WTC11 (cell line): ENCODE results near the gene ZSWIM6. TPM values are rescaled to one million over a fixed set of nuclear protein-coding genes. Genes with fewer than 3 reads are reported as not detected.

Experiments used
- ATAC-seq: fragments of 200-7000 bp; cut with Tn5 transposase; 2 replicates; pipeline ENCODE4 v1.10.0; 2021; ENCODE audit warnings: mild to moderate bottlenecking, moderate library complexity
- CTCF ChIA-PET: fragments of 300-600 bp; sonication (Branson Sonifier 250); formaldehyde crosslinking; loops from one replicate; lab custom pipeline; 2021; ENCODE audit warnings: antibody characterized with exemption; lab: Charles Lee
- POLR2A ChIA-PET: fragments of 350-600 bp; sonication (Branson Sonifier 250); formaldehyde crosslinking; loops from one replicate; lab custom pipeline; 2021; ENCODE audit warnings: antibody characterized with exemption; lab: Charles Lee
- DNase-seq: peaks from one replicate; pipeline ENCODE4 v3.0.0; 2021; ENCODE audit warnings: low spot score
- H3K27ac Mint-ChIP-seq: 2 replicates; pipeline ENCODE4 v1.8.0; 2021; ENCODE audit warnings: mixed read lengths
- H3K27me3 Mint-ChIP-seq: 2 replicates; pipeline ENCODE4 v1.8.0; 2021; ENCODE audit warnings: low read depth, mild to moderate bottlenecking, moderate library complexity, mixed read lengths
- H3K36me3 Mint-ChIP-seq: 2 replicates; pipeline ENCODE4 v1.8.0; 2021; ENCODE audit warnings: mixed read lengths
- H3K4me1 Mint-ChIP-seq: 2 replicates; pipeline ENCODE4 v1.8.0; 2022; ENCODE audit warnings: mixed read lengths
- H3K4me3 Mint-ChIP-seq: 2 replicates; pipeline ENCODE4 v1.8.0; 2021; ENCODE audit warnings: mild to moderate bottlenecking, moderate library complexity, mixed read lengths
- H3K9me3 Mint-ChIP-seq: 2 replicates; pipeline ENCODE4 v1.8.0; 2021; ENCODE audit warnings: mixed read lengths
- CREM ChIP-seq: sonication (generic); formaldehyde crosslinking; IDR thresholded peaks from 2 replicates; pipeline ENCODE4 v1.8.1; 2022; ENCODE audit warnings: mild to moderate bottlenecking, missing genetic modification reagents, moderate library complexity
- EMX1 ChIP-seq: fragments of 250-450 bp; sonication (Bioruptor Pico); IDR thresholded peaks from 2 replicates; pipeline ENCODE4 v1.8.0; 2021; ENCODE audit warnings: mild to moderate bottlenecking
- ESRRA ChIP-seq: sonication (generic); formaldehyde crosslinking; IDR thresholded peaks from 2 replicates; pipeline ENCODE4 v1.8.1; 2022; ENCODE audit warnings: mild to moderate bottlenecking, missing genetic modification reagents, borderline replicate concordance
- ETV6 ChIP-seq: sonication (generic); formaldehyde crosslinking; IDR thresholded peaks from 2 replicates; pipeline ENCODE4 v1.8.1; 2022; ENCODE audit warnings: mild to moderate bottlenecking, missing genetic modification reagents
- FOXP1 ChIP-seq: sonication (generic); formaldehyde crosslinking; IDR thresholded peaks from 2 replicates; pipeline ENCODE4 v1.8.0; 2022; ENCODE audit warnings: missing genetic modification reagents, mild to moderate bottlenecking, moderate library complexity, borderline replicate concordance
- FOXP4 ChIP-seq: sonication (generic); formaldehyde crosslinking; IDR thresholded peaks from 2 replicates; pipeline ENCODE4 v1.8.0; 2022; ENCODE audit warnings: mild to moderate bottlenecking, missing genetic modification reagents
- GTF2I ChIP-seq: fragments of 250-450 bp; sonication (Bioruptor Pico); conservative IDR thresholded peaks from 2 replicates; pipeline ENCODE4 v1.4.0; 2021; ENCODE audit warnings: mild to moderate bottlenecking
- HMGA2 ChIP-seq: fragments of 250-450 bp; sonication (Bioruptor Pico); IDR thresholded peaks from 2 replicates; pipeline ENCODE4 v1.4.0; 2021; ENCODE audit warnings: mild to moderate bottlenecking, moderate library complexity
- HMGXB4 ChIP-seq: sonication (generic); formaldehyde crosslinking; IDR thresholded peaks from 2 replicates; pipeline ENCODE4 v1.8.1; 2023; ENCODE audit warnings: mild to moderate bottlenecking, moderate library complexity, missing genetic modification reagents
- NR2C2 ChIP-seq: sonication (generic); formaldehyde crosslinking; IDR thresholded peaks from 2 replicates; pipeline ENCODE4 v1.8.0; 2022; ENCODE audit warnings: mild to moderate bottlenecking, missing genetic modification reagents
- NR3C1 ChIP-seq: sonication (generic); formaldehyde crosslinking; conservative IDR thresholded peaks from 2 replicates; pipeline ENCODE4 v1.8.1; 2023; ENCODE audit warnings: low read depth, mild to moderate bottlenecking, missing genetic modification reagents
- RORB ChIP-seq: fragments of 250-450 bp; sonication (Bioruptor Pico); IDR thresholded peaks from 2 replicates; pipeline ENCODE4 v1.9.0; 2021; ENCODE audit warnings: mild to moderate bottlenecking
- STAT6 ChIP-seq: sonication (generic); formaldehyde crosslinking; conservative IDR thresholded peaks from 2 replicates; pipeline ENCODE4 v1.8.1; 2023; ENCODE audit warnings: mild to moderate bottlenecking, low read depth, missing genetic modification reagents, moderate library complexity
- TEAD1 ChIP-seq: sonication (generic); formaldehyde crosslinking; IDR thresholded peaks from 2 replicates; pipeline ENCODE4 v1.8.0; 2022; ENCODE audit warnings: mild to moderate bottlenecking, missing genetic modification reagents
- ZNF425 ChIP-seq: fragments of 250-450 bp; sonication (Bioruptor Pico); conservative IDR thresholded peaks from 2 replicates; pipeline ENCODE4 v1.9.0; 2021; ENCODE audit warnings: mild to moderate bottlenecking
- ZNF671 ChIP-seq: fragments of 250-450 bp; sonication (Bioruptor Pico); IDR thresholded peaks from 2 replicates; pipeline ENCODE4 v1.8.0; 2021; ENCODE audit warnings: mild to moderate bottlenecking
- total RNA-seq: library from RNA; stranded (reverse); gene quantifications from 3 replicates; pipeline ENCODE4 v1.2.3, GENCODE V29; 2021
- TF ChIP-seq, protein P1 (sequence below): sonication (generic); formaldehyde crosslinking; IDR thresholded peaks from 2 replicates; pipeline ENCODE4 v1.8.1; 2023; ENCODE audit warnings: mild to moderate bottlenecking, missing genetic modification reagents
- TF ChIP-seq, protein P2 (sequence below): sonication (generic); formaldehyde crosslinking; IDR thresholded peaks from 2 replicates; pipeline ENCODE4 v1.8.0; 2022; ENCODE audit warnings: mild to moderate bottlenecking, missing genetic modification reagents
- TF ChIP-seq, protein P3 (sequence below): sonication (generic); formaldehyde crosslinking; IDR thresholded peaks from 2 replicates; pipeline ENCODE4 v1.8.0; 2022; ENCODE audit warnings: mild to moderate bottlenecking, missing genetic modification reagents
- TF ChIP-seq, protein P4 (sequence below): sonication (generic); formaldehyde crosslinking; IDR thresholded peaks from 2 replicates; pipeline ENCODE4 v1.8.0; 2023; ENCODE audit warnings: missing genetic modification reagents
- TF ChIP-seq, protein P5 (sequence below): fragments of 250-450 bp; sonication (Bioruptor Pico); IDR thresholded peaks from 2 replicates; pipeline ENCODE4 v2.1.2; 2022; ENCODE audit warnings: mild to moderate bottlenecking, moderate library complexity
- TF ChIP-seq, protein P6 (sequence below): sonication (generic); formaldehyde crosslinking; IDR thresholded peaks from 2 replicates; pipeline ENCODE4 v1.8.1; 2022; ENCODE audit warnings: mild to moderate bottlenecking, missing genetic modification reagents, moderate library complexity, borderline replicate concordance

ZSWIM6 gene
- total RNA-seq, 1 experiment from 2014 or later: 12.5 TPM

GRCh38 chr5:61440596-61440995, 108.5 kb downstream of the ZSWIM6 start:
- no peaks in the 10 kb centered on the region for H3K27me3 Mint-ChIP-seq
- POLR2A ChIA-PET: no interaction called here
- peaks cover 4% of the 10 kb centered on the region; the same call in 1 of the 2 replicates for H3K4me1 Mint-ChIP-seq
- no peak for DNase-seq
- CTCF ChIA-PET: no interaction called here
- no peak for TF ChIP-seq FOXP1 (CRISPR knock-in tag)
- TF ChIP-seq ZNF425 (CRISPR knock-in tag): no peak
- TF ChIP-seq NR3C1: no peak
- TF ChIP-seq, protein P1, sequence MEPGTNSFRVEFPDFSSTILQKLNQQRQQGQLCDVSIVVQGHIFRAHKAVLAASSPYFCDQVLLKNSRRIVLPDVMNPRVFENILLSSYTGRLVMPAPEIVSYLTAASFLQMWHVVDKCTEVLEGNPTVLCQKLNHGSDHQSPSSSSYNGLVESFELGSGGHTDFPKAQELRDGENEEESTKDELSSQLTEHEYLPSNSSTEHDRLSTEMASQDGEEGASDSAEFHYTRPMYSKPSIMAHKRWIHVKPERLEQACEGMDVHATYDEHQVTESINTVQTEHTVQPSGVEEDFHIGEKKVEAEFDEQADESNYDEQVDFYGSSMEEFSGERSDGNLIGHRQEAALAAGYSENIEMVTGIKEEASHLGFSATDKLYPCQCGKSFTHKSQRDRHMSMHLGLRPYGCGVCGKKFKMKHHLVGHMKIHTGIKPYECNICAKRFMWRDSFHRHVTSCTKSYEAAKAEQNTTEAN (CRISPR knock-in tag): no peak
- no peak for TF ChIP-seq STAT6
- TF ChIP-seq GTF2I (CRISPR knock-in tag): no peak
- no peak for TF ChIP-seq TEAD1 (CRISPR knock-in tag)
- no peak for TF ChIP-seq HMGA2
- no peak for TF ChIP-seq RORB (CRISPR knock-in tag)
- TF ChIP-seq ESRRA: no peak
- TF ChIP-seq ZNF671 (CRISPR knock-in tag): no peak
- TF ChIP-seq, all 79 proteins: peak for 0
- H3K36me3 Mint-ChIP-seq: peaks cover 39% of the 10 kb centered on the region
- H3K9me3 Mint-ChIP-seq: peaks cover 40% of the 10 kb centered on the region
- no peak for ATAC-seq
- no peak overlapping the region for H3K4me3 Mint-ChIP-seq
- H3K27ac Mint-ChIP-seq: no peak overlapping the region

DNA sequence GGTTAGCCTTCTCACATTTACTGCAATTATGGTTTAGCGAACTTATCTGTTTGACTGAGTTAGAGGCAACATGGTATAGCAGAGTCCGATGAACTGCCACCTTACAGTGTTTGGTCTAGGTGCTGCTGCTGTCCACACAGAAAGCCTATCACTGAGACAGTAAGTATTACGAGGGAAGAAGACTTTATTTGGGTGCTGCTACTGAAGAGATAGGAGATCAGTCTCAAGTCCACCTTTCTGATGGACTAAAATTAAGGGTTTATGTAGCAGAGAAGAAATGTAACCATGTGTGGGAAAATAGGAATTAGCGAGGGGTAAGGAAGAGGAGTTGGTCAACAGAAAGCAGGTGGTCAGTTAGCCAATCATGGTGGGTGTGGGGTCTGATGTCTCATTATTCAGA, 109.7 kb downstream of the ZSWIM6 start:
- Mint-ChIP-seq H3K4me3 (no peak overlapping the region), H3K4me1 (peaks cover 3% of the 10 kb centered on the region; the same call in 1 of the 2 replicates), H3K36me3 (peaks cover 45% of the 10 kb centered on the region), H3K27ac (no peak overlapping the region), H3K27me3 (no peaks in the 10 kb centered on the region), H3K9me3 (peaks cover 47% of the 10 kb centered on the region)
- ATAC-seq: no peak
- POLR2A ChIA-PET: no interaction called here
- CTCF ChIA-PET: interaction anchor here (0.6 kb wide), 1 partner anchor 1474 kb away, joined by 5 read pairs; no protein-coding TSS in a partner anchor
- no peak for DNase-seq
- TF ChIP-seq HMGXB4 (CRISPR knock-in tag) (no peak), FOXP1 (CRISPR knock-in tag) (no peak), FOXP4 (CRISPR knock-in tag) (no peak), ETV6 (CRISPR knock-in tag) (no peak), EMX1 (CRISPR knock-in tag) (no peak), CREM (CRISPR knock-in tag) (no peak), NR2C2 (no peak)
- TF ChIP-seq, protein P2, sequence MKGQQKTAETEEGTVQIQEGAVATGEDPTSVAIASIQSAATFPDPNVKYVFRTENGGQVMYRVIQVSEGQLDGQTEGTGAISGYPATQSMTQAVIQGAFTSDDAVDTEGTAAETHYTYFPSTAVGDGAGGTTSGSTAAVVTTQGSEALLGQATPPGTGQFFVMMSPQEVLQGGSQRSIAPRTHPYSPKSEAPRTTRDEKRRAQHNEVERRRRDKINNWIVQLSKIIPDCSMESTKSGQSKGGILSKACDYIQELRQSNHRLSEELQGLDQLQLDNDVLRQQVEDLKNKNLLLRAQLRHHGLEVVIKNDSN: no peak
- TF ChIP-seq, protein P3, sequence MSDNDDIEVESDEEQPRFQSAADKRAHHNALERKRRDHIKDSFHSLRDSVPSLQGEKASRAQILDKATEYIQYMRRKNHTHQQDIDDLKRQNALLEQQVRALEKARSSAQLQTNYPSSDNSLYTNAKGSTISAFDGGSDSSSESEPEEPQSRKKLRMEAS (CRISPR knock-in tag): no peak
- TF ChIP-seq, protein P4, sequence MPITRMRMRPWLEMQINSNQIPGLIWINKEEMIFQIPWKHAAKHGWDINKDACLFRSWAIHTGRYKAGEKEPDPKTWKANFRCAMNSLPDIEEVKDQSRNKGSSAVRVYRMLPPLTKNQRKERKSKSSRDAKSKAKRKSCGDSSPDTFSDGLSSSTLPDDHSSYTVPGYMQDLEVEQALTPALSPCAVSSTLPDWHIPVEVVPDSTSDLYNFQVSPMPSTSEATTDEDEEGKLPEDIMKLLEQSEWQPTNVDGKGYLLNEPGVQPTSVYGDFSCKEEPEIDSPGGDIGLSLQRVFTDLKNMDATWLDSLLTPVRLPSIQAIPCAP (CRISPR knock-in tag): no peak
- TF ChIP-seq, protein P5, sequence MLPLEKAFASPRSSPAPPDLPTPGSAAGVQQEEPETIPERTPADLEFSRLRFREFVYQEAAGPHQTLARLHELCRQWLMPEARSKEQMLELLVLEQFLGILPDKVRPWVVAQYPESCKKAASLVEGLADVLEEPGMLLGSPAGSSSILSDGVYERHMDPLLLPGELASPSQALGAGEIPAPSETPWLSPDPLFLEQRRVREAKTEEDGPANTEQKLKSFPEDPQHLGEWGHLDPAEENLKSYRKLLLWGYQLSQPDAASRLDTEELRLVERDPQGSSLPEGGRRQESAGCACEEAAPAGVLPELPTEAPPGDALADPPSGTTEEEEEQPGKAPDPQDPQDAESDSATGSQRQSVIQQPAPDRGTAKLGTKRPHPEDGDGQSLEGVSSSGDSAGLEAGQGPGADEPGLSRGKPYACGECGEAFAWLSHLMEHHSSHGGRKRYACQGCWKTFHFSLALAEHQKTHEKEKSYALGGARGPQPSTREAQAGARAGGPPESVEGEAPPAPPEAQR: no peak
- TF ChIP-seq, protein P6, sequence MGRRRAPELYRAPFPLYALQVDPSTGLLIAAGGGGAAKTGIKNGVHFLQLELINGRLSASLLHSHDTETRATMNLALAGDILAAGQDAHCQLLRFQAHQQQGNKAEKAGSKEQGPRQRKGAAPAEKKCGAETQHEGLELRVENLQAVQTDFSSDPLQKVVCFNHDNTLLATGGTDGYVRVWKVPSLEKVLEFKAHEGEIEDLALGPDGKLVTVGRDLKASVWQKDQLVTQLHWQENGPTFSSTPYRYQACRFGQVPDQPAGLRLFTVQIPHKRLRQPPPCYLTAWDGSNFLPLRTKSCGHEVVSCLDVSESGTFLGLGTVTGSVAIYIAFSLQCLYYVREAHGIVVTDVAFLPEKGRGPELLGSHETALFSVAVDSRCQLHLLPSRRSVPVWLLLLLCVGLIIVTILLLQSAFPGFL: no peak
